Left lung (tissue), 10 donors: Measurements from ENCODE around the gene DLGAP1. TPM values are rescaled to one million over a fixed set of nuclear protein-coding genes. Genes with fewer than 3 reads are reported as not detected.

ENCODE experiments used
- ATAC-seq: fragments of 200-7000 bp; cut with Tn5 transposase; one replicate; pipeline ENCODE4 v1.9.1; 2020; ENCODE audit warnings: moderate library complexity
- DNase-seq, 4 donors: peaks; one replicate each; pipeline ENCODE4 v3.0.0-alpha.2; 2013 to 2020
- H3K27ac ChIP-seq, 2 donors: fragments of 200-600 bp; sonication (generic) in 1 of 2; one replicate each; pipeline versions ENCODE4 v1.5.0 to v1.8.0; 2020 to 2021
- H3K27me3 ChIP-seq, 2 donors: fragments of 200-600 bp; sonication (generic) in 1 of 2; one replicate each; pipeline versions ENCODE4 v1.5.0 to v1.8.0; 2020 to 2021
- H3K36me3 ChIP-seq, 2 donors: fragments of 200-600 bp; sonication (generic) in 1 of 2; one replicate each; pipeline versions ENCODE4 v1.5.0 to v1.8.0; 2020 to 2021
- H3K4me1 ChIP-seq, 2 donors: fragments of 200-600 bp; one replicate each; pipeline ENCODE4 v1.8.0; 2021
- H3K4me3 ChIP-seq, 2 donors: fragments of 200-600 bp; sonication (generic) in 1 of 2; one replicate each; pipeline versions ENCODE4 v1.5.0 to v1.8.0; 2020 to 2021; ENCODE audit warnings: mild to moderate bottlenecking in 1 of 2
- H3K9me3 ChIP-seq, 2 donors: fragments of 200-600 bp; sonication (generic) in 1 of 2; one replicate each; pipeline versions ENCODE4 v1.5.0 to v1.8.0; 2020 to 2021
- CTCF ChIP-seq, 2 donors: fragments of 200-600 bp; sonication (generic) in 1 of 2; IDR thresholded peaks; one replicate each; pipeline versions ENCODE4 v1.5.0 to v1.8.0; 2021; ENCODE audit warnings: antibody characterized with exemption in 2 of 2
- intact Hi-C, 2 donors: fragments of 100-400 bp; cut with DNase I; formaldehyde crosslinking; loops; one replicate each; pipeline versions ENCODE4 v1.11.2 to v1.14.2; 2022
- polyA plus RNA-seq, 6 donors: library from polyadenylated mRNA; unstranded; fragments of 120-200 nt; gene quantifications; one replicate each; pipeline ENCODE4 v1.2.1, GENCODE V29; 2013; ENCODE audit not compliant: insufficient read length in 6 of 6
- total RNA-seq, 2 donors: library from RNA; stranded (reverse); fragmentation: NEBNext Ultra II Directional; extraction: Animal tissue kit (Norgen Biotek cat#: 25700); gene quantifications; one replicate each; pipeline ENCODE4 v1.2.1, GENCODE V29; 2021
- donor health status: DM: no; HTN: yes; CAD: no.
- donor health status: DM: no; HTN: no; CAD: no.

Gene DLGAP1
- total and polyA plus RNA-seq, 8 donors = 1.6 to 4.0 (median 2.1) TPM

DNA sequence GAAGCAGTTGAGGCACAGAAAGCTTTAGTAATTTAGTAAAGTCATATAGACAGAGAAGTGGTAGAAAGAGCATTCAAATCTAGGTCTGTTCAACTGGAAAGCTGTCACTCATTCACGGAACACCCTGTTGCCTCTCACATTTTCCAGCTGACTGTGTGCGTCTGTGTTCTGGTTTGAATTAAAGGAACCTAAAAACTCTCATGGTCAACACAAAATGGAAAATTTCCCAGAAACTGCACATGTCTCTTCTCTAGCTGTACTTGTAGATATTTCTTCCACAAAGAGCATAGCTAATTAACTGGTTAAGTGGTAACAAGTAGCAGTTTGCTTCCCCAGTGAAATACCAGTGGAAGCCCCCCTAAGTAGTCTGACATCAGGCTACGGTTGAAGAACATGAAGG lies 614.3 kb downstream of the DLGAP1 start:
- no peaks in the 10 kb centered on the region for H3K9me3 ChIP-seq
- H3K36me3 ChIP-seq = no peaks in the 10 kb centered on the region
- no peaks in the 10 kb centered on the region for H3K4me1 ChIP-seq
- ATAC-seq (no peak), DNase-seq (no peak)
- H3K27ac ChIP-seq = no peak overlapping the region
- TF ChIP-seq CTCF (IDR thresholded peaks at IDR 0.05) = no peak
- no peaks in the 10 kb centered on the region for H3K27me3 ChIP-seq
- intact Hi-C loops = no loop called here
- no peak overlapping the region for H3K4me3 ChIP-seq

- H3K27me3 ChIP-seq = no peaks in the 10 kb centered on the region
- no peak for ATAC-seq
- DNase-seq = no peak
- no peaks in the 10 kb centered on the region for H3K9me3 ChIP-seq
- no peaks in the 10 kb centered on the region for H3K36me3 ChIP-seq
- no peak overlapping the region for H3K27ac ChIP-seq
- H3K4me3 ChIP-seq = no peak overlapping the region
- no peak for TF ChIP-seq CTCF (IDR thresholded peaks at IDR 0.05)
- no peaks in the 10 kb centered on the region for H3K4me1 ChIP-seq
- intact Hi-C loops = no loop called here
Measured at GRCh38 chr18:3839581-3839981, 615.5 kb downstream of the DLGAP1 start.

DNA sequence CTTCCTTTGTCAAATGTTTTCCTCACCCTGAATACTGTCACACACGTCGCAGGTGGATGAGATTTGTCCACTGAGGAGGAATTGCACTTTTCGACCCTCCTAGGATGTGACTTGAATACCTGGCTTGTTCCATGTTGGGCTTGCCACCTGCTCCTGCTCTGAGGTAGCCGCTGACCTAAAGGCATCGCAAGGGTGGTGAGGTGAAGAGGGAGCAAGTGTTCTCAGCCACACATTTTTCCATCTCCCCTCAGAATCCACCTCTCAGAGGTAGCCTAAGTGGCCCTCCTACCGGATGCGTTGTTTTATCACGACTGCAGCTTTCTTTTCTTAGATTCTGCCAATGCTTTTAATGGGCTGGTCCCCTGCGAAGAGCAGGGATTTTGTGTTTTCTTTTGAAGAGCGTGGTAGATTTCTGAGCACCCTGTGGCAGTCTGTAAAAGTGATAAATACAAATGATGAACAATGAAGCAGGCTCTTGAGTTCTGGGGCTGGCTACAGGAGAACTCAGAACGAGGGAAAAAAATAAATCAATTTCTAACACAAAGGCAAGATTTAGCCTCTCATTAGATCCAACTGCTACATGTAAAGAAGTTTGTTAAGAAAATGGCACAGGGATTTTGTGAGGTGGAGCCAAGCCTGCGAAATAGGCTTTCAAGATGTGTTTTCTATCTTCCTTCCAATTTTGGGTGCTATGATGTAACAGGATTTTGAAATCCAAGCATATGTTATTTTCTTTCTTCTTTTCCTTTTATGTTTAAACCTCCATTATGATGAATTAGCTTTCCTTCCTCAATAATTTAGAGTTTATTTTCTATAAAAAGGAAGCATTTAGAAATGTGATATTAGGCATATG lies 618.4 kb downstream of the DLGAP1 start:
- ATAC-seq (no peak), DNase-seq (no peak)
- intact Hi-C loops = no loop called here
- Histone ChIP-seq H3K4me3 (no peak overlapping the region), H3K9me3 (no peaks in the 10 kb centered on the region), H3K36me3 (no peaks in the 10 kb centered on the region), H3K27ac (no peak overlapping the region), H3K4me1 (no peaks in the 10 kb centered on the region), H3K27me3 (no peaks in the 10 kb centered on the region)
- no peak for TF ChIP-seq CTCF (IDR thresholded peaks at IDR 0.05)

DNA sequence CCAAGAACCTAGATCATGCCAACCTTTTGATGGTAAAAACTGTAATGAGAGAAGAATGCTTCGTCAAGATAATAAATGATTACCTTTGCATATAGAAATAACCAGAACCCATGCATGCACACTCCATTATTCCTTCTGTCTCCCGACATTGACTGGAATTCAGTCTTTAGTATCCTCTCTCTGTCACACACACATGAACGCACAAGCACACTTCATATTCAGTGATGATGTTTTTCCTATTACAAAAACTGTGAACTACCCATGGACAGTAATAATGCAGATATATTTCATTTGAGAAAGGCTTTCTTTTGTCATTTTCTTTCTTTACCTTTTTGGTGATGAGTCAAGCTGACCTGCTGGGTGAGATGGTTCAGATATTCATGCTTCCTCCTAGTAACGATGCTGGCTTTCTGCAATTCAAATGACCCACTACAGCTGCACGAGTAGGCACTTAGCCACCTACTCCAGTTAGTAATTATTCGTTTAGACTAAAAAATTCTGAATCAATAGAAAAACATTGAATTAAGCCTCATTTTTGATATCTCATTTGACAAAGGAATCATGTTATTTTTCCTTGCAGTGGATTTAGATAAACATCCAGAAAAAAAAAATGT lies 623.0 kb downstream of the DLGAP1 start:
- H3K36me3 ChIP-seq = no peaks in the 10 kb centered on the region
- intact Hi-C loops = no loop called here
- H3K4me1 ChIP-seq = no peaks in the 10 kb centered on the region
- ATAC-seq = no peak
- H3K4me3 ChIP-seq = no peak overlapping the region
- no peaks in the 10 kb centered on the region for H3K9me3 ChIP-seq
- no peak for DNase-seq
- H3K27me3 ChIP-seq = no peaks in the 10 kb centered on the region
- no peak overlapping the region for H3K27ac ChIP-seq
- no peak for TF ChIP-seq CTCF (IDR thresholded peaks at IDR 0.05)

DNA sequence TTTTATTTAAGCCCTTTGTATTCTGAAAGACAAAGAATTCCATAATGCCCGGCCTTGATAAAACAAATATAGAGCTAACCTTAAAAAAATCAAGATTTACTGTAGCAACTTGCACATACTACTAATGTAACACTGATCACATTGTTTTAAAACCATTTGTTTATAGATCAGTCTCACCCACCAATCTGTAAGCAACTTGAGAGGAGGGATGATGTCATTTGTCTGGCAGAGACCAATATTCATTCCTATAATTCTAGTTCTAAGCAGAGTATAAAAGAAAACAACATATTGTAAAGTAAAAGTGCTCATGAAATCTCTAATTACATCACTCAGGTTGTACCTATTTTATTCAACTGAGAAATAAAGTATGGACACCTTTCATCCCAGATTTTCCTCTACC lies 624.5 kb downstream of the DLGAP1 start:
- no peak overlapping the region for H3K27ac ChIP-seq
- no peaks in the 10 kb centered on the region for H3K4me1 ChIP-seq
- no peaks in the 10 kb centered on the region for H3K27me3 ChIP-seq
- no peak overlapping the region for H3K4me3 ChIP-seq
- DNase-seq (no peak), ATAC-seq (no peak)
- H3K9me3 ChIP-seq = no peaks in the 10 kb centered on the region
- no peaks in the 10 kb centered on the region for H3K36me3 ChIP-seq
- no peak for TF ChIP-seq CTCF (IDR thresholded peaks at IDR 0.05)
- intact Hi-C loops = no loop called here
